ENCODE measurements around the gene NEURL4.

Gene NEURL4

GRCh38 chr17:7352910-7353635 is 23.9 kb upstream of the NEURL4 start:
- Histone ChIP-seq H2BK12ac (ENCODE audit: low read length in 2 of 2) (peak overlapping the region in 1 of 2 experiments; percentile 45), H2BK15ac (ENCODE audit: low read depth, poor library complexity, severe bottlenecking) (peak overlapping the region; percentile 80), H3K18ac (ENCODE audit: low read depth in 1 of 2, low read length in 2 of 2) (peak overlapping the region in 1 of 2 experiments; percentile 97), H2BK5ac (ENCODE audit: low read depth, low read length, poor library complexity, severe bottlenecking) (no peak overlapping the region), H3K79me1 (replicated peaks; ENCODE audit: low read length, poor library complexity, severe bottlenecking) (peaks cover 33% of the 10 kb centered on the region), H3K36me3 (ENCODE audit: control insufficient read depth in 1 of 2, insufficient read depth in 2 of 2, low read depth in 1 of 2, low read length in 2 of 2) (no peaks in the 10 kb centered on the region), H3K27me3 (ENCODE audit: control insufficient read depth in 1 of 2, insufficient read depth in 1 of 2, low read length in 2 of 2) (no peaks in the 10 kb centered on the region), H3K4me3 (ENCODE audit: insufficient read depth in 1 of 2, low read depth in 1 of 2, low read length in 2 of 2) (peak overlapping the region in 1 of 2 experiments; percentile 95), H3K9me3 (ENCODE audit: control insufficient read depth, low read length) (no peaks in the 10 kb centered on the region), H3K9ac (ENCODE audit: low read length) (peak overlapping the region; percentile 99), H3K27ac (ENCODE audit: low read length, poor library complexity, severe bottlenecking) (no peak overlapping the region), H2AK5ac (ENCODE audit: low read length, severe bottlenecking) (no peak overlapping the region), H2AFZ (ENCODE audit: low read depth, low read length) (no peak overlapping the region), H2BK120ac (ENCODE audit: low read depth, low read length) (no peak overlapping the region), H3K23ac (ENCODE audit: low read length in 2 of 2) (peak overlapping the region in 1 of 2 experiments; percentile 14), H3K14ac (ENCODE audit: low read length in 2 of 2) (no peak overlapping the region), H3K4me1 (ENCODE audit: control insufficient read depth, insufficient read depth, low read depth, low read length) (peaks cover 47% of the 10 kb centered on the region), H3K4me2 (ENCODE audit: low read length, poor library complexity, severe bottlenecking) (peak overlapping the region; percentile 80), H3K4ac (ENCODE audit: low read depth in 1 of 2, low read length in 2 of 2) (peak overlapping the region in 1 of 2 experiments; percentile 29), H4K91ac (ENCODE audit: low read length) (peak overlapping the region; percentile 96), H4K8ac (ENCODE audit: low read length) (peak overlapping the region; percentile 19)
- DNase-seq: no peak
- 92% methylated on average over 37 of the region's 37 CpGs for WGBS

- peaks cover 47% of the 10 kb centered on the region for H3K4me1 ChIP-seq (ENCODE audit: control insufficient read depth, insufficient read depth, low read depth, low read length)
- 52% methylated on average over 10 of the region's 10 CpGs for WGBS
- peak overlapping the region in 1 of 2 experiments; percentile 45 for H2BK12ac ChIP-seq (ENCODE audit: low read length in 2 of 2)
These were observed 23.4 kb upstream of the NEURL4 start for GRCh38 chr17:7352503-7352889.

GRCh38 chr17:7351665-7352502 is 22.7 kb upstream of the NEURL4 start, which contains the start of gene KCTD11:
Gene KCTD11 (plus strand): TSS chr17:7352162.
- Histone ChIP-seq H3K4me1 (ENCODE audit: control insufficient read depth, insufficient read depth, low read depth, low read length) (peaks cover 47% of the 10 kb centered on the region), H3K9me3 (ENCODE audit: control insufficient read depth, low read length) (no peaks in the 10 kb centered on the region), H3K23ac (ENCODE audit: low read length in 2 of 2) (peak within 1 kb of the TSS in 1 of 2 experiments; percentile 91), H3K9ac (ENCODE audit: low read length) (peak within 1 kb of the TSS; percentile 99), H3K36me3 (ENCODE audit: control insufficient read depth in 1 of 2, insufficient read depth in 2 of 2, low read depth in 1 of 2, low read length in 2 of 2) (no peaks in the 10 kb centered on the region), H2BK12ac (ENCODE audit: low read length in 2 of 2) (peak within 1 kb of the TSS; percentile 20 to 90), H2AFZ (ENCODE audit: low read depth, low read length) (peak within 1 kb of the TSS; percentile 69), H3K4me2 (ENCODE audit: low read length, poor library complexity, severe bottlenecking) (peak within 1 kb of the TSS; percentile 91), H3K18ac (ENCODE audit: low read depth in 1 of 2, low read length in 2 of 2) (peak within 1 kb of the TSS; percentile 92 to 97), H2BK15ac (ENCODE audit: low read depth, poor library complexity, severe bottlenecking) (peak within 1 kb of the TSS; percentile 98), H2AK5ac (ENCODE audit: low read length, severe bottlenecking) (peak within 1 kb of the TSS; percentile 90), H3K27me3 (ENCODE audit: control insufficient read depth in 1 of 2, insufficient read depth in 1 of 2, low read length in 2 of 2) (no peaks in the 10 kb centered on the region), H3K4me3 (ENCODE audit: insufficient read depth in 1 of 2, low read depth in 1 of 2, low read length in 2 of 2) (peak within 1 kb of the TSS; percentile 64 to 95), H3K79me1 (replicated peaks; ENCODE audit: low read length, poor library complexity, severe bottlenecking) (peaks cover 33% of the 10 kb centered on the region), H3K4ac (ENCODE audit: low read depth in 1 of 2, low read length in 2 of 2) (peak within 1 kb of the TSS; percentile 95 to 98), H2BK5ac (ENCODE audit: low read depth, low read length, poor library complexity, severe bottlenecking) (peak within 1 kb of the TSS; percentile 91), H2BK120ac (ENCODE audit: low read depth, low read length) (peak within 1 kb of the TSS; percentile 83), H4K91ac (ENCODE audit: low read length) (peak within 1 kb of the TSS; percentile 98), H3K27ac (ENCODE audit: low read length, poor library complexity, severe bottlenecking) (peak within 1 kb of the TSS; percentile 93), H3K14ac (ENCODE audit: low read length in 2 of 2) (peak within 1 kb of the TSS; percentile 78 to 92), H4K8ac (ENCODE audit: low read length) (peak within 1 kb of the TSS; percentile 90)
- WGBS: under 1% methylated on average over 59 of the region's 91 CpGs
- peak; percentile 94 for DNase-seq

More at GRCh38 chr17:7352503-7352889, 23.4 kb upstream of the NEURL4 start:
- peak overlapping the region; percentile 99 for H3K9ac ChIP-seq (ENCODE audit: low read length)
- H3K4ac ChIP-seq (ENCODE audit: low read depth in 1 of 2, low read length in 2 of 2): peak overlapping the region; percentile 29 to 95
- peak overlapping the region; percentile 90 for H4K8ac ChIP-seq (ENCODE audit: low read length)
- no peaks in the 10 kb centered on the region for H3K27me3 ChIP-seq (ENCODE audit: control insufficient read depth in 1 of 2, insufficient read depth in 1 of 2, low read length in 2 of 2)
- H2AK5ac ChIP-seq (ENCODE audit: low read length, severe bottlenecking): peak overlapping the region; percentile 54
- DNase-seq: no peak
- peak overlapping the region; percentile 1 for H3K27ac ChIP-seq (ENCODE audit: low read length, poor library complexity, severe bottlenecking)
- H3K23ac ChIP-seq (ENCODE audit: low read length in 2 of 2): no peak overlapping the region
- peaks cover 33% of the 10 kb centered on the region for H3K79me1 ChIP-seq (replicated peaks; ENCODE audit: low read length, poor library complexity, severe bottlenecking)
- H2BK120ac ChIP-seq (ENCODE audit: low read depth, low read length): peak overlapping the region; percentile 76
- peak overlapping the region; percentile 80 for H3K4me2 ChIP-seq (ENCODE audit: low read length, poor library complexity, severe bottlenecking)
- H2BK5ac ChIP-seq (ENCODE audit: low read depth, low read length, poor library complexity, severe bottlenecking): no peak overlapping the region
- peak overlapping the region; percentile 96 for H4K91ac ChIP-seq (ENCODE audit: low read length)
- H2AFZ ChIP-seq (ENCODE audit: low read depth, low read length): no peak overlapping the region
- peak overlapping the region; percentile 92 to 97 for H3K18ac ChIP-seq (ENCODE audit: low read depth in 1 of 2, low read length in 2 of 2)
- H3K4me3 ChIP-seq (ENCODE audit: insufficient read depth in 1 of 2, low read depth in 1 of 2, low read length in 2 of 2): peak overlapping the region; percentile 64 to 95
- peak overlapping the region; percentile 80 for H2BK15ac ChIP-seq (ENCODE audit: low read depth, poor library complexity, severe bottlenecking)
- H3K14ac ChIP-seq (ENCODE audit: low read length in 2 of 2): no peak overlapping the region
- no peaks in the 10 kb centered on the region for H3K36me3 ChIP-seq (ENCODE audit: control insufficient read depth in 1 of 2, insufficient read depth in 2 of 2, low read depth in 1 of 2, low read length in 2 of 2)
- no peaks in the 10 kb centered on the region for H3K9me3 ChIP-seq (ENCODE audit: control insufficient read depth, low read length)

Data from mesenchymal stem cell (in vitro differentiated cells and primary cell).